GM13977 (cell line): Measurements from ENCODE around the gene FSTL1.

Experiments used
- DNase-seq: peaks from one replicate; pipeline ENCODE4 v3.0.0; 2012; ENCODE audit warnings: low spot score
- in situ Hi-C: fragments of 300-500 bp; cut with MboI; formaldehyde crosslinking; loops from one replicate; pipeline ENCODE4 v1.12.0; 2022; ENCODE audit warnings: low sequenced_read_pairs, low pct_unique_long_range_greater_than_20kb, mixed read lengths, inconsistent platforms; ENCODE audit not compliant: unreplicated experiment
- TF ChIP-seq, protein P1 (sequence below): IDR thresholded peaks from 2 replicates; pipeline ENCODE4 v1.5.1; 2012; ENCODE audit warnings: mild to moderate bottlenecking, control low read depth; ENCODE audit not compliant: insufficient read depth; ENCODE audit errors: extremely low read depth, missing control alignments

The FSTL1 gene

DNA sequence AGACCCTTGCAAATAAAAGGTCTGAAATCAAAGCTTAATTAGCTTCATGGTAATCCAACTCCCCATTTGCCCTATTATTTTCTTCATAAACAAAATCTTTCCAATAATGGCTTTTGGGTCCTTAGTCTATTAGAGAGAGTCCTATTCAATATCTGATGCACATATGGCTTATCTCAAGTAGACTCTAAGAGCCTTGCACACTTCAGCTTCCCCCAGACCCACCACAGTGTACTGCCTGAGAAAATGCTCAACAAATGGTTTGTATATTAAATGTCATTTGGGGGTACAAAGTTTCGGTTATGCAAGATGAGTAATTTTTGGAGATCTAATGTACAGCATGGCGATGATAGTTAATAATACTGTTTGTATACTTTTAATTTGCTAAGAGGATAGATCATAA is 28.9 kb downstream of the FSTL1 start:
- DNase-seq = no peak
- TF ChIP-seq, protein P1, sequence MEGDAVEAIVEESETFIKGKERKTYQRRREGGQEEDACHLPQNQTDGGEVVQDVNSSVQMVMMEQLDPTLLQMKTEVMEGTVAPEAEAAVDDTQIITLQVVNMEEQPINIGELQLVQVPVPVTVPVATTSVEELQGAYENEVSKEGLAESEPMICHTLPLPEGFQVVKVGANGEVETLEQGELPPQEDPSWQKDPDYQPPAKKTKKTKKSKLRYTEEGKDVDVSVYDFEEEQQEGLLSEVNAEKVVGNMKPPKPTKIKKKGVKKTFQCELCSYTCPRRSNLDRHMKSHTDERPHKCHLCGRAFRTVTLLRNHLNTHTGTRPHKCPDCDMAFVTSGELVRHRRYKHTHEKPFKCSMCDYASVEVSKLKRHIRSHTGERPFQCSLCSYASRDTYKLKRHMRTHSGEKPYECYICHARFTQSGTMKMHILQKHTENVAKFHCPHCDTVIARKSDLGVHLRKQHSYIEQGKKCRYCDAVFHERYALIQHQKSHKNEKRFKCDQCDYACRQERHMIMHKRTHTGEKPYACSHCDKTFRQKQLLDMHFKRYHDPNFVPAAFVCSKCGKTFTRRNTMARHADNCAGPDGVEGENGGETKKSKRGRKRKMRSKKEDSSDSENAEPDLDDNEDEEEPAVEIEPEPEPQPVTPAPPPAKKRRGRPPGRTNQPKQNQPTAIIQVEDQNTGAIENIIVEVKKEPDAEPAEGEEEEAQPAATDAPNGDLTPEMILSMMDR = no peak
- in situ Hi-C loops = loop anchor here (25.0 kb wide), 1 partner anchor 535 kb away; no protein-coding TSS in a partner anchor

DNA sequence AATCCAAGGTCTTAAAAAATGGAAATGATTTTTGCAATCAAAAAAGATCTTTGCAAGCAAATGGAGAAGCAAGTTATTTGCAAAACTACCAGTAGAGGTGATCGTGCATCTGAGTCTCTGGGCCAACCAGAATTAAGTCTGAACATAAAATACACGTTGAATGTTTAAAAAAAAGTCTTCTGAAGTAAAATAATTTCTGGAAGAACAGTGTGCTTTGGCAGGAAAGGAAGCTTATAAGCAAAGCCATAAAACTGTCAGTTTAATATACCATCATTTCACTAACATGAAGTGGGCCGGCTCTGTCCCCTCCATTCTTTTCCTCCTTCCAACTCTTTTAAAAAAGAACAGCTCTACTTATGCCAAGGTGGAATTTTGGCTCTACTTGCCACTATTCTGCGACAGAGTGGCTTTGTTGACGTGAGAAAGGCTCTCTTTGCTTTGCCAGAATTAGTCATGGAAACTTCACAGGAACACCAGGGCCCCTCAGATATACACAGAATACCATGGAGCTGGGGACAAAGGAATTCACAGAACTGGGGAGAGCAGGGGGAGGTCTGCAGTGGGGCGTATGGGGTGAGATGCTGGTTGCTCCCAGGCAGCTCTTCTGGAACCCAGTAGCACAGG is 29.8 kb downstream of the FSTL1 start:
- no peak for DNase-seq
- in situ Hi-C loops = loop anchor here (25.0 kb wide), 1 partner anchor 534 kb away; no protein-coding TSS in a partner anchor
- TF ChIP-seq, protein P1 = no peak

DNA sequence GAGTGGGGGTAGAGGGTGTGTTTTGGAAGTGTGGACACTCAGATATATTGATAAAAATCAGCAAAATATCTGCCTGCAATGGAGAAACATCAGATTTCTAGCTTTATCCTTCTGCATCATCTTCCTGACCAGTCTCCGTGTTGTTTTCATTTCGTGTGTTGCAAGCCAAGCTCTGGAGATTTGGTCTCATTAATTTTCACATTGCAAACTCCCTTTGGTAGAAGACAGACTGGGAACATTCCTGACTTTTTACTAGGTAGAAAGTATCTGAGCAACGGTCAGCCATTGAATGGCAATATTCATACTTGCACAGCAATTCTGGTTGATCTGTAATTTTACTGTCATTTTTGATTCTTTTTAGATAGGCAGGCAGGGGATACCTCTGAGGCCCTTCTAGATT is 30.4 kb downstream of the FSTL1 start:
- no peak for DNase-seq
- TF ChIP-seq, protein P1 = no peak
- in situ Hi-C loops = loop anchor here (25.0 kb wide), 1 partner anchor 533 kb away; no protein-coding TSS in a partner anchor

DNA sequence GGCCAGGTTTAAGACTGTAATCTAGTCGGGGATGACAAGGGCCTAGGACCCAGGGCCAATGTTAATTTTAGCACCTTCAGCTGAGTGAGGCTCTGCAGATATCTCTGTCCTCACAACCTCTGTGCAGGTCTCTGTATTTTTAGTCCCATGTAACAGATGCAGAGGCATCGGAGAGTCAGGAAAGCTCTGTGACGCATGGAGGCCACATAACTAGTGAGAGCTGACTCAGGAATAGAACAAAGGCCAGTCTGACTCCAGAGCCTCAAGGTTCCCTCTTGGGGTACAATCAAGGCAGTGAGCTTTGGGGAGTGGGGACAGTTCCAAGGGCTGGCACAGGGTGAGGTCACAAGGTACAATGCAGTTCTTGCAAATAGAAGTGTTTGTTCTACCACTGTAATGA is 31.0 kb downstream of the FSTL1 start:
- no peak for DNase-seq
- in situ Hi-C loops = loop anchor here (25.0 kb wide), 1 partner anchor 532 kb away; no protein-coding TSS in a partner anchor
- TF ChIP-seq, protein P1 = no peak

DNA sequence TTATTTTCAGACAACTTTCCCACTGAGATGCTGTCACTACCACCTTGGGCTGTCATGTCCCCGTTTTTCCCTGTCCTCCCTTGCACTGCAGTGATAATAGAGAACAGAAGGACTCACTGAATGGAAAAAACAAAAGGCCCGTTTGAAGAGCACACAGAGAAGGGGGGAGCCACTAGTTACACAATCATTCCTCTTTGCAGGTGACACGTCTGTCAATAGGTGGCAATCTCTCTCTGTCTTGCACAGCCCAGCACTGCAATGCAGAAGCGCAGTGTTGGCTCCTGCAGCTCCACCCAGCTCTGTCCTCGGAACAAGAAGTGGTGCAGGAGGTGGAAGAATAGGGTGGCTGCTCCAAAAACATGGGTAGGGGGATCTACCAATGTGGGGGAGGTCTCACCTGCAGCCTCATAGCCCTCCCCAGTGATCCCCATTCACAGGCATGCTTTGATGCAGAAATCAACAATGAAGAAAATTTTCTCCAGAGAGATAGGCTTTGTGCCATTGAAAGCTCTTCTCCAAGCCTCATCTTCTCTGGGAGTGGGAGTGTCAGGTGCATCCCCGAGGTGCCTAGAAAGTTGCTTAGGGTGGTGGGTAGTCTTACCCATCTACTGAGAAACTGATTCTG is 31.8 kb downstream of the FSTL1 start:
- TF ChIP-seq, protein P1 = peak; percentile 64
- in situ Hi-C loops = loop anchor here (25.0 kb wide), 1 partner anchor 532 kb away; no protein-coding TSS in a partner anchor
- peak; percentile 66 for DNase-seq

DNA sequence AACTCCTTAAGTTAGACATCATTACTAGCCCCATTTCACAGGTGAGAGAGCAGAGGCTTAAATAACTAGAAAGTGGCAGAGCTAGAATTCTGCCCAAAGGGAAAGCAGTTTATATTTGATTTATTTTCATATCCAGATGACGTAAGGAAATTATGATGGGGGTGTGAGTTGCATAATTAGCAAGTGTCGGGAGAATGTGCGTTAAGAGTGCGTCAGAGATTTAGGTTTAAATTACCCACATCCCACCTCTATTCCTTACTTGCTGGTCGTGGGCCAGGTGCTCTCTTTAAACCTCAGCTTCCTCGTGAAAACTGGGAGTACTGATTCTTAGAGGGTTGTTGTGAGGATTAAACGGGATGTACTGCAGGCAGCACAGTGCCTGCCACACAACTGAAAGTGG is 32.3 kb downstream of the FSTL1 start:
- DNase-seq = no peak
- TF ChIP-seq, protein P1 = no peak
- in situ Hi-C loops = loop anchor here (25.0 kb wide), 1 partner anchor 531 kb away; no protein-coding TSS in a partner anchor
